Progenitor cell of endocrine pancreas (in vitro differentiated cells): ENCODE results near the gene HPS1. TPM values are rescaled to one million over a fixed set of nuclear protein-coding genes. Genes with fewer than 3 reads are reported as not detected.

Experiments used
- DNase-seq: peaks from one replicate; pipeline ENCODE4 v3.0.0; 2021; ENCODE audit warnings: low spot score; ENCODE audit not compliant: unreplicated experiment
- H3K27ac Mint-ChIP-seq: 2 replicates; pipeline ENCODE4 v1.8.0; 2021; ENCODE audit warnings: mild to moderate bottlenecking, moderate library complexity, mixed read lengths
- H3K27me3 Mint-ChIP-seq: 2 replicates; pipeline ENCODE4 v1.8.0; 2021; ENCODE audit warnings: mixed read lengths
- H3K36me3 Mint-ChIP-seq: 2 replicates; pipeline ENCODE4 v1.8.0; 2022; ENCODE audit warnings: mixed read lengths; ENCODE audit not compliant: insufficient read depth
- H3K4me1 Mint-ChIP-seq: 2 replicates; pipeline ENCODE4 v1.8.0; 2021; ENCODE audit warnings: low read depth, mixed read lengths
- H3K4me3 Mint-ChIP-seq: 2 replicates; pipeline ENCODE4 v1.8.0; 2021; ENCODE audit warnings: low read depth, mild to moderate bottlenecking, moderate library complexity, mixed read lengths
- H3K9me3 Mint-ChIP-seq: 2 replicates; pipeline ENCODE4 v1.8.0; 2021; ENCODE audit warnings: low read depth, mixed read lengths
- CTCF ChIP-seq: fragments of 200-600 bp; sonication (generic); IDR thresholded peaks from one replicate; pipeline ENCODE4 v1.5.0; 2021; ENCODE audit warnings: antibody characterized with exemption, mild to moderate bottlenecking; ENCODE audit not compliant: unreplicated experiment
- total RNA-seq: library from RNA; stranded (reverse); gene quantifications from 2 replicates; pipeline ENCODE4 v1.2.1, GENCODE V29; 2021

Gene HPS1
- total RNA-seq, 1 donor from 2014 or later: 52.1 TPM

- DNase-seq: no peak
- Mint-ChIP-seq H3K27me3 (no peaks in the 10 kb centered on the region), H3K27ac (no peak overlapping the region), H3K4me1 (peaks cover 13% of the 10 kb centered on the region), H3K36me3 (peaks cover 3% of the 10 kb centered on the region), H3K9me3 (no peaks in the 10 kb centered on the region), H3K4me3 (no peak overlapping the region)
- TF ChIP-seq CTCF: no peak
Observed at GRCh38 chr10:98449287-98449686, 2.6 kb upstream of the HPS1 start.

GRCh38 chr10:98446151-98446660, 529 bp downstream of the HPS1 start:
- H3K27me3 Mint-ChIP-seq: no peaks in the 10 kb centered on the region
- peaks cover 13% of the 10 kb centered on the region for H3K4me1 Mint-ChIP-seq
- H3K9me3 Mint-ChIP-seq: no peaks in the 10 kb centered on the region
- TF ChIP-seq CTCF: no peak
- no peak for DNase-seq
- peak overlapping the region; percentile 93 for H3K27ac Mint-ChIP-seq
- H3K36me3 Mint-ChIP-seq: peaks cover 15% of the 10 kb centered on the region
- peak overlapping the region; percentile 85 for H3K4me3 Mint-ChIP-seq

GRCh38 chr10:98445200-98445812, 1.4 kb downstream of the HPS1 start:
- H3K4me1 Mint-ChIP-seq: peaks cover 8% of the 10 kb centered on the region
- H3K27me3 Mint-ChIP-seq: no peaks in the 10 kb centered on the region
- H3K36me3 Mint-ChIP-seq: peaks cover 19% of the 10 kb centered on the region
- peak overlapping the region; percentile 93 for H3K27ac Mint-ChIP-seq
- no peak for TF ChIP-seq CTCF
- H3K9me3 Mint-ChIP-seq: no peaks in the 10 kb centered on the region
- H3K4me3 Mint-ChIP-seq: peak overlapping the region; percentile 85
- DNase-seq: no peak

- H3K4me1 Mint-ChIP-seq: peaks cover 4% of the 10 kb centered on the region
- no peak for DNase-seq
- H3K36me3 Mint-ChIP-seq: peaks cover 23% of the 10 kb centered on the region
- H3K27me3 Mint-ChIP-seq: no peaks in the 10 kb centered on the region
- no peaks in the 10 kb centered on the region for H3K9me3 Mint-ChIP-seq
- peak overlapping the region; percentile 15 for H3K27ac Mint-ChIP-seq
- peak overlapping the region; percentile 44 for H3K4me3 Mint-ChIP-seq
- no peak for TF ChIP-seq CTCF
Observed at GRCh38 chr10:98444314-98445006, 2.3 kb downstream of the HPS1 start.

- DNase-seq: no peak
- Mint-ChIP-seq H3K4me3 (no peak overlapping the region), H3K4me1 (no peaks in the 10 kb centered on the region), H3K9me3 (no peaks in the 10 kb centered on the region), H3K36me3 (peaks cover 47% of the 10 kb centered on the region), H3K27me3 (no peaks in the 10 kb centered on the region), H3K27ac (no peak overlapping the region)
- TF ChIP-seq CTCF: no peak
Observed at GRCh38 chr10:98438715-98439114, 8.0 kb downstream of the HPS1 start.
